Stimulated activated CD4-positive, alpha-beta T cell treated with anti-CD3 and anti-CD28 coated beads, Interleukin-1b, Interleukin-23, amount 100 ng/mL, for 1 hour (primary cell): Measurements from ENCODE around the gene ATP8B4.
"Not testable (repeated sequence)": the region's sequence is repeated elsewhere in the genome, so short reads cannot be mapped to it uniquely, and the experiment has no call there.

ENCODE experiments used
- DNase-seq, 2 donors: peaks; one replicate each; pipeline ENCODE4 v3.0.0-alpha.2; 2020; ENCODE audit warnings: low read depth in 2 of 2

The ATP8B4 gene

DNA sequence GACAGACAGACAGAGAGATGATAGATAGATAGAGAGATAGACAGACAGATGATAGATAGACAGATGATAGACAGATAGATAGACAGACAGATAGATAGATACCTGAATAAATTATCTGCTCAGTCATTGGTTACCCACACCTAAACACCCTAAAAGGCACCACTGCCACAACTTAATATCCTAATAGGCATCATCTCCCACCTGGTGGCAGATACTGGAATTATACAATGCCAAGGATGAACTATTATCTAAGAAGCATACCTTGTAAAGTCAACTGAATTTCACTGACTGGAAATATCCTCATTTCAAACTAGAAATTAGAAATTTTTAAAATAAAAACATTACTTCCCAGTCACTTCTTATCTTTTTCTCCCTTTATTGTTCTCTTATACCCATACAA, 19.4 kb upstream of the ATP8B4 start:
- no peak for DNase-seq

- no peak for DNase-seq
These were observed 18.9 kb upstream of the ATP8B4 start for GRCh38 chr15:50137893-50138292.

DNA sequence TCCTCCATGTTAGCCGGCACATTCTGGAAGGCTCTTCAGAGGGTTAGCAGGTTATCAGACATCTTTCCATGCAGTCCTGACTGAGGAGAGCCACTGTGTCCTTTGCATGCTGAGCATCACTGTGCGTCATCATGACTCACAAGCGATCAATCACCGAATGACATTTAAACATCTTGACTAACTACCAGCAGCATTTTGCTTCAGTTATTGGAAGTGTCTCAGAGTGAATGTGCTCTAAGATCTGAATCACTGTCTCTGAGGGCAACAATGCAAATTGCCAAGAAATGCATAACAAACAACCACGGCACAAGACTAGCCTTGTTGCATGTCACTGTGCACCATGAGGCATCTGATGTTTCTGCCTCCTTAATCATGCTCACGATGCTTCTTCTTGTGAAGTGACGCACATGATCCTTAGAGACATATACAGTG, 18.3 kb upstream of the ATP8B4 start:
- no peak for DNase-seq

DNA sequence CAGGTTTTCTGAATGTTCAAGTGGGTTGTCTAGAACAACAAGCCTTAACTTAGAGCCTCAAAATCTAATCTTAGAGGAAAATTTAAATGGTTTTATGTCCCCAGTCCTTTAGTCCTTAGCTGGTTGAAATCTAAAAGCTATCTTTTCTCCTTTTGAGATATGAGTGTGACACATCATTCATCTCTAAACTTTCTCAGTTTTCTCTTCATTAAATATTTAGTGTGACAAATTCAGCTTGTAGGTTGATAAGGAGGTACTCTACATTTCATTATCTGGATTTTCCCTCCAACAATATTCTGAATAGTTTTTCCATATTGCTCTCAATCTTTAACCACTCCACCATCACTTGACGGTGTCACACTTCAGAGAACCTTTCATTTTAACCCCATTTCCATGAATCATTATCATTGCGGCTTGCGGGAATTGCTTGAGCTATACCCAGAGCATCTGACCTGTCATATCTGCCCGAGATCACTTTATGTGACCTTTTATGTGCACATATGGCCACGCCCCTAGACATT, 16.1 kb upstream of the ATP8B4 start:
- DNase-seq = no peak

GRCh38 chr15:50134524-50135024, 15.5 kb upstream of the ATP8B4 start:
- no peak for DNase-seq

GRCh38 chr15:50132251-50132984, 13.4 kb upstream of the ATP8B4 start:
- DNase-seq = not testable (repeated sequence)

DNA sequence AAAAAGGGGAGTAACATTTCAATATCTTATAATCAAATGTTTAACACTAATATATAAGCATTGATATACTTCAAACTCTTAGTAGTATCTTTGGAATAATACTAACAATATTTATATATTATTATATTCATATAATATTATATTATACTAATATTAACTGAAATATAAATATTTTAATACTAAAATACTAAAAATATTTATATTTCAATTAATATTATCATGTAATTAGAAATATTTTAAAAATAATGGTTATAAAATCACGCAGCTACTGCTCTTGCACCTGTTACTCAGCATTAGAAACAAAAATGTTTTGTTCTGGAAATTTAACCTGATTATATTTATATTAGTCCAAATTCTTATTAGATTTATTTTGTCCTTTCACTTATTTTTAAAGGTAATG, 12.6 kb upstream of the ATP8B4 start:
- DNase-seq = no peak

DNA sequence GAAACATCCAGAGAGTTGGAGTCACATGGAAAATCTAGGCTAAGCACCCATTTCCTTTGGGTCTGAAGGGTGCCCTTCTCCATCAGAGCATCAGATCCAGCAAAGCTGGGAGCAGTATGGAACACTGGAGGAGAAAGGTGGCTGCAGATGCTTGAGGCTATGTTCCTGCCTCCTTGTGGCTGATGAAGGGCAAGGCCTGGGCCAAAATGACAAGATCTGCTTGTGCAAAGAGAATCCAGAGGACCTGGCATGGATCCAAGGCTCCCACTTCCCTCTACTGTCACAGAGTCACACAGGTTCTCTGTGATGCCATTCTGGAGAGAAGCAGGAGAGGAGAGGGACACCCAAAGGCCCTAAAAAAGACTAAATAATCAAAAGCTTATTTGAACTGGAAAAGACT, 9.2 kb upstream of the ATP8B4 start:
- no peak for DNase-seq

DNA sequence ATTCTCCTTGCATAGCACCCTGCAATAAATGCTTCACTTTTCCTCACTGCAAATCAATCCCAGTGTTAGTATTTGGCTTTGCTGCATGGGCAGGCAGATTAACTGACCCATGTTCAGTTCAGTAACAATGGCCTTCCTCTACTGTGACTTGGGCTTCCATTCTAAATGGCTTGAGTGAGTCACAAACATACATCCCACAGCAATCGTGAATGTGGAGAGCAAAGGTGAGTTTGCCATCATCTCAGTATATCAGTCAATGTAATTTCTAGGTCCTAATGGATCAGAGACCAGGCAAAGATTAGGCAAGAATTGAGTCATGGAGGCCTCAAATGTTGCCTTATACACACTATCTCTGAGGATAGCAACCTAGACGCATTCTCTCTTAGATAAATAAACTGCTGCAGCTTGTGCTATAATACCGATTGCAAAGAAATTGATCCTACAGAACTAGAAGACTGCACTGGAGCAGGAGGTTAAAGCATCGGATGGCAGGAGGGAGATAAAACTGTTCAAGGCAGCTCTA, 8.3 kb upstream of the ATP8B4 start:
- no peak for DNase-seq

- no peak for DNase-seq
These were observed 7.0 kb upstream of the ATP8B4 start for GRCh38 chr15:50126072-50126471.

GRCh38 chr15:50124631-50125030, 5.6 kb upstream of the ATP8B4 start:
- no peak for DNase-seq

DNA sequence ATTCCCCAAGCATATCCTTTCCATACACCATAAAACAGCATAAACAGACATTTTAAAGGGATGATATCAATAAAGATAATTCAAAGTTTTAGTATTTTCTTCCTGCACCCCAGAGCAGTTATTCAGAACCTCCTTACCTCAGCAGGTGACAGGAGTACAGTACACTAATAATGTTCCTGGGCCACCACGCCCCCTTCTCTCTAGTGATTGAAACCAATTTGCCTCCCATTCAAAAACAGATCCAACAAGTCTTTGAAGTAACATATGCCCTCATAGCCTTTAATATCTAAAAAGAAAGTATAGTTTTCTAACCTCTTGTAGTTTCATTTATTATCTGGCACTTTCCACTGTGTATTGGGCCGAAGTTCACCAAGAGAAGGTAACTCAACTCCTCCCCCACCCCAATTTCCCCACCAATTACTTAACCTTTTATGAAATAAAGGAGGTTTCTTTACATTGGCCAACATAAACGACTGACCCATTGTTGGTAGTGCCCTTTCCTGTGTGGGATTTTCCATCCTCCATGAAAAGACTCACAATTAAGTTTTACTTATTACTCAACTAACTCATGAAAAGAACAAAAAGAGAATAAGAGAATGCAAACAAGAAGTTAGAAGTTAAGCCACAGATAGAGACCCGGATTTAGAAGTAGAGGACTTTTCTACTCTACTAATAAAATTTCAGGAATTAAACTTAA, 5.0 kb upstream of the ATP8B4 start:
- no peak for DNase-seq

DNA sequence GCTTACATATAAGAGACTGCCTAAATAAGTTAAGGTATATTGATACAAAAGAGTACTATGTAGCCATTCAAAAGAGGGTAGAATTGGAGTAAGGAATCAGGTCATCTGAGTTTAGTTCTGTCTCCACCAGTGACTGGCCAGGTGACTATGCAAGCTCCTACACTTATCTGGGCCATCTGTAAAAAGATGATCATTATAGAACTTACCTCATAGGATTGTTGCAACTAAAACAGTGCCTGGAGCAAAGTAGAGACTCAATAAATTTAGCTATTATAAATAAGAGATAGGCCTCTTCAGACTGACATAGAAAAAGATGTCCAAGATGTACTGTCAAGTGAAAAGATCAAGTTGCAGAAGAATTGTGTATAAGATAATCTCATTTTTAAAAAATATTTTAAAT, 1.7 kb upstream of the ATP8B4 start:
- no peak for DNase-seq

- DNase-seq = no peak
These were observed 1.5 kb downstream of the ATP8B4 start for GRCh38 chr15:50117431-50118027.

- DNase-seq = no peak
These were observed 2.6 kb downstream of the ATP8B4 start for GRCh38 chr15:50116477-50116876.

- no peak for DNase-seq
These were observed 4.8 kb downstream of the ATP8B4 start for GRCh38 chr15:50113992-50114780.

- DNase-seq = no peak
These were observed 5.9 kb downstream of the ATP8B4 start for GRCh38 chr15:50113187-50113505.

DNA sequence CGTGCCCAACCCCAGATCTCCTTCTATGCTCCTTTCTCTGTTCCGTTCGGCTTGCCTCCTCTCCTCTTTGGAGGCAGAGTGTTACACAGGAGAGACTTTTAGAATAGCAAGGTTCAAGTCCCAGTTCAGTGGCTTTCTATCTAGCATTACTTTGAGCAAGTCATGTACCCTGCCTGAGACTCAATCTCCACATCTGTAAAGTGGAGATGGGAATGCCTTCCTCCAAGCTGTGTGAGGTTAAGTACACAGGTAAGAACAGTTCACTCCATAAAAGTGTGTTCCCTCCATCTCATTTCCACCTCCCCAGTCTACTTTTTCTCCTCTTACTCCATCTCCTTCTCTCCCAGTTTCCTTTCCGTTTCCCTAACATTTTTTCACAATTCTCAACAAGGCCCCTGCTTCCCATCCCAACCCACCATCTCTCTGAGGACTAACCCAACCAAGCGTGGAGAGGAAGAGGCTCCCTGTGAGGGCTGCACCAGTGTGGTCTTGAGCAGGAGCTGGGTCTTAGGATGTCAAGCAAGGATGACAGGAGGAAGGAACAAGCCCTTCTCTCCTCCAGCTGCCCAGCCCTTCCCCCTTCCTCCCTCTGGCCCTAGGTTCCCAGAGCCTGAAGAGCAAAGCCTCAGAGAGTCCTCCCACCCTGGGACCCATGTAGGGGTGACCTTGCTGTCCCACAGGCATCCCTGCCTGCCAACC, 6.4 kb downstream of the ATP8B4 start:
- DNase-seq = no peak

DNA sequence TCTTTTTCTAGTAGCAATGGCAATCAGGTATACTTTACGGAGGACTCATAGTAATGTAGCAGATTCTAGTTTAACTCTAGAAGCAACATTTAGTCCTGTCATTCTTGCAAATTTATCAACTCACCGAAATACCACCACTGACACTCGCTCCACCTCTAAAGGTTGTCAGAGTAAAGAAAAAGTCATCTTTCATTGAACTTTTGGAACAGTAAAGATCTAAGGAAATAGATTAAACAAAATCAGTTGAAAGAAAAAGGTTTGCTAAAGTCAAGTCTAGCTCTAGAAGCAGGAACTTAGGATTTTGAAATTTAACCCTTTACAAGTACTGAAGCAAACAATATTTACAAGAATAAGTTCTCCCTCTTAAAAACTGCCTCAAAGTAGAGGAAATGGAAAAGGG, 8.7 kb downstream of the ATP8B4 start:
- no peak for DNase-seq

- DNase-seq = no peak
These were observed 9.7 kb downstream of the ATP8B4 start for GRCh38 chr15:50109076-50109987.
